LNCaP clone FGC (cell line): Measurements from ENCODE around the gene SNX33.
A peak's percentile ranks its signal among the peaks of the same experiment; 100 is the strongest.

Experiments
- DNase-seq: peaks from one replicate; pipeline ENCODE4 v3.0.0-alpha.2; 2011; ENCODE audit warnings: low read depth
- H3K4me3 ChIP-seq: 2 replicates; pipeline ENCODE4 v1.5.1; 2011; ENCODE audit warnings: mild to moderate bottlenecking, low read depth, low read length, control low read depth
- TF ChIP-seq, protein P1 (sequence below): IDR thresholded peaks from 2 replicates; pipeline ENCODE4 v1.5.1; 2012; ENCODE audit warnings: mild to moderate bottlenecking; ENCODE audit not compliant: control insufficient read depth, insufficient read depth; ENCODE audit errors: extremely low read depth

SNX33 gene, protein sequence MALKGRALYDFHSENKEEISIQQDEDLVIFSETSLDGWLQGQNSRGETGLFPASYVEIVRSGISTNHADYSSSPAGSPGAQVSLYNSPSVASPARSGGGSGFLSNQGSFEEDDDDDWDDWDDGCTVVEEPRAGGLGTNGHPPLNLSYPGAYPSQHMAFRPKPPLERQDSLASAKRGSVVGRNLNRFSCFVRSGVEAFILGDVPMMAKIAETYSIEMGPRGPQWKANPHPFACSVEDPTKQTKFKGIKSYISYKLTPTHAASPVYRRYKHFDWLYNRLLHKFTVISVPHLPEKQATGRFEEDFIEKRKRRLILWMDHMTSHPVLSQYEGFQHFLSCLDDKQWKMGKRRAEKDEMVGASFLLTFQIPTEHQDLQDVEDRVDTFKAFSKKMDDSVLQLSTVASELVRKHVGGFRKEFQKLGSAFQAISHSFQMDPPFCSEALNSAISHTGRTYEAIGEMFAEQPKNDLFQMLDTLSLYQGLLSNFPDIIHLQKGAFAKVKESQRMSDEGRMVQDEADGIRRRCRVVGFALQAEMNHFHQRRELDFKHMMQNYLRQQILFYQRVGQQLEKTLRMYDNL

DNA sequence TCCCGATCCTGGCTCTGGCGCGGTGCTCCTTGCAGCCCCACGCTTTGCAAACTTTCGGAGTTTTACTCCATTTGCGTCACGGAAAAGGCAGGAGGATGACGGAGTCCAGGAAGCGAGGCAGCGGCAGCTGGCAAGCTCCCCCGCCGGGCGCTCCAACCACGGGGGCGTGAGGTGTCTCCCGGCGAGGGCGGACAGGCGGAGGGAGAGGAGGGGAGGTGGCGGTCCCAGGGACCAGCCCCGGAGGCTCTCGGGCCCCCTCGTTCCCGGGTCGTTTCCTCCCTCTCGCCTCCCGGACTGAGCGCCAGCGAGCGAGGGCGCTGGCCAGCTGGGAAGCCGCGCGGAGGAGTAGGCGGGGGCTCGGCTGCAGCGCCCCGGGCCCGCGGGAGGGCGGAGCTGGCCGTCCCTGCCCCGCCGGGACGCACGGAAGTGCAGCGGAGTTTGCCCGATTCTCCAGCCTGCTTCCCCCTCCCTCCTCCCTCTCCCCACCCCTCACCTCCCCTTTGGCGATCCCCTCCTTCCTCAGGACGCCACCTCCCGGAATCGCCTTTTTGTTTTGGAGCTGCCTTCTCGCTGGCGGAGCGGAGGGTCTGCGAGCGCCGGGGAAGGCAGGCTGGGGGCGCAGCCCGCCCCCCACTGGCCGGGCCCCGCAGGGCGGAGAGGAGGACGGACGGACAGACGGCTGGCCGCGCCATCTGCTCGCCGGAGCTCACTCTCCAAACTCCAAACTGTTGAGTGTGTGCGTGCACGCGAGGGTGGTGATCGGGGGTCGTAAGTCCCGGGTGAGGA is at the start of gene SNX33:
Gene SNX33 (plus strand): TSS at position 543 of the 786 bp plus-strand sequence. CDS start 1,191 bp downstream, outside the sequence.
- DNase-seq: no peak
- TF ChIP-seq, protein P1, sequence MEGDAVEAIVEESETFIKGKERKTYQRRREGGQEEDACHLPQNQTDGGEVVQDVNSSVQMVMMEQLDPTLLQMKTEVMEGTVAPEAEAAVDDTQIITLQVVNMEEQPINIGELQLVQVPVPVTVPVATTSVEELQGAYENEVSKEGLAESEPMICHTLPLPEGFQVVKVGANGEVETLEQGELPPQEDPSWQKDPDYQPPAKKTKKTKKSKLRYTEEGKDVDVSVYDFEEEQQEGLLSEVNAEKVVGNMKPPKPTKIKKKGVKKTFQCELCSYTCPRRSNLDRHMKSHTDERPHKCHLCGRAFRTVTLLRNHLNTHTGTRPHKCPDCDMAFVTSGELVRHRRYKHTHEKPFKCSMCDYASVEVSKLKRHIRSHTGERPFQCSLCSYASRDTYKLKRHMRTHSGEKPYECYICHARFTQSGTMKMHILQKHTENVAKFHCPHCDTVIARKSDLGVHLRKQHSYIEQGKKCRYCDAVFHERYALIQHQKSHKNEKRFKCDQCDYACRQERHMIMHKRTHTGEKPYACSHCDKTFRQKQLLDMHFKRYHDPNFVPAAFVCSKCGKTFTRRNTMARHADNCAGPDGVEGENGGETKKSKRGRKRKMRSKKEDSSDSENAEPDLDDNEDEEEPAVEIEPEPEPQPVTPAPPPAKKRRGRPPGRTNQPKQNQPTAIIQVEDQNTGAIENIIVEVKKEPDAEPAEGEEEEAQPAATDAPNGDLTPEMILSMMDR: peak; percentile 36
- H3K4me3 ChIP-seq: peak within 1 kb of the TSS; percentile 91

DNA sequence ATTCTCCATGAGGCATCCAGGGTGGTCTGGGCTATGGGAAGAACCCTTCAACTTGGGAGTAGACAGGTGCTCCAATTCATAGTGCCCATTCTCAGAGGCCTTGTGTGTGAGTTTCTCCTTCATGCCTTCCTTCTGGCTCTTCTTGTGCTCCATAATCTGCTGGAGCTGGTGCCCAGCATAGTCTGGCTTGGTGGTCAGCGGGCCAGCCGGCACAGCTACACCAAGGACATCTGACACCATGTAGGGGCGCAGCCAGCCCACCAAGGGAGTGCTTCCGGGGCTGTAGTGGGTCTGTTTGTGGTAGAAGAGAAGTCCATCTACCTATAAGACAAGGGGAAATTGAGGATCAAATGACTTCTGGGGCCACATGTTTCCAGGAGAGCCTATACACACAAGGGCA is 49.4 kb upstream of the SNX33 start:
- no peak overlapping the region for H3K4me3 ChIP-seq
- TF ChIP-seq, protein P1: no peak
- no peak for DNase-seq

DNA sequence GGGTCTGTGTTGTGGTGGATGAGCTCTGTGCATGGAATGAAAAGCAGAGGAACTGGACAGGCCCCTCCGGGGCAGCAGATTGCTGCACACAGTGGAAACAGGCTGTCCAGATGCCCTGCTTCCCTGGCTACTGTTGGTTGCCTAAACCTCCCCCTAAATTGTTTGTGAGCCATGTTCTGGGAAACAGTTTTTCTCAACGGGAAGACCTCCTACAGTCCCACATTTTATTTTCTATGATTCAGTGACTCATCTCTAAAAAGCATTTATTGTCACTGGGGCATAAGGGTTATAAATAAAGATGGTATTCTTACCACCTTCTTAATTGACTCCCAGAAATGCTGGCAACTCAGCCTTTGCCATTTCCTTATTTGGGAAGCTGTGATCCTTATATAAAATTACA is 48.3 kb upstream of the SNX33 start:
- H3K4me3 ChIP-seq: no peak overlapping the region
- TF ChIP-seq, protein P1: no peak
- no peak for DNase-seq

DNA sequence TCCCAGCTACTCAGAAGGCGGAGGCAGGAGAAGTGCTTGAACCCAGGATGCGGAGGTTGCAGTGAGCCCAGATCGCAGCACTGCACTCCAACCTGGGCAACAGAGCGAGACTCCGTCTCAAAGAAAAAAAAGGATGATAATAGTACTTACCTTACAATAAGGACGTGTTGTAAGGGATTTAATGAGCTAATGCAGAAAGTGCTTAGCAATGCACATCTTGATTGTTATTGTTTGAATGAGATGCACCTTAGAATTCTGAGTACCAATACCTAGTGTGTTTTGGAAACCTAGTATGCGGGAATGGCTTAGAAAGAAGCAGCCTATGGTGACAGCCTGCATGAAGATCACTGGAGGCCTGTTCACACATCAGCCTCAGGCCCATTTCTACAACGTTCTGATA is 41.7 kb upstream of the SNX33 start:
- TF ChIP-seq, protein P1: no peak
- H3K4me3 ChIP-seq: no peak overlapping the region
- DNase-seq: no peak

DNA sequence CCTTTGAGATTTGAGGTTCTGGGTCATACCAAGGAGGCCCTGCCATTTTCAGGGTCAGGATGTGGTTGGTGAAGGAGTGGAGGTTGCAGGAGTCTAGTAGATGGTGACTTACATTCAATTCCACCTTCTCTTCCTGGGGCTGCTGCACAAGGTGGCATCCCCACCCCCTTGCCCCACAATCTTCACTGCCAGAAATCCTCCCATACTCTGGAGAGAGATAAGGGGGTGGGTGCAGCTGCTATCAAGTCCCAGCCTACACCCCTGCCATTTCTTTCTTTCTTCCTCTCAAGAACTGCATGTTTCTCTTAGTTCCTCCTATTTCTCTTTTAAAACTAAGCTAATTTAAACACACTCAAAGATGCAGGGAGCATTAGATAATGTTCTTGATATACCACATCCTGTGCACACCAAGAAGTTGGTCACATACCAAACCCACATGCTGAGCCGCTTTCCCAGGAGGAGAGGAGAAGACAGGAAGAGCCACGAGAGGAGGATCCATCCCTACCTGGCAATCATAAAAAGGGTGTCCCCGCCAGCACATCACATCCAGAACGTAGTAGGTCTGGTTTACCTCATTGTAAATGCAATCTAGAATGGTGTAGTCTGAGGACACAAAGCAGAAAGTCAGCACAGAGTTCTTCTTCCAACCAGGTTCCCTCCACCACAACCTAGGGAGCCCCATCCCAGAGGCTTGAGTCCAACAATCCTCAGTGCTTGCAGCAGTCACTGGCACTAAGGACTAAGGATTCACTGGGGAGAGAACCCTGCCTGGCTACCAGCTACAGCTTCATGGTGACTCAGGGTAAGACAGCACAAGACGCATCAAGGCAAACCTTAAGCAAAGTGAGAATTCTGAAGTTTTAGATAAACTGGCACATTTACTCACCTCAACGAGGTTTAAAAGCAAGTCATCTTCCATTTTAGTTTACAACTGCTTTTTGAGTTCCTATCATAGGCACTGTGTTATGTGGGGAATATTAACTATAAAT is 40.7 kb upstream of the SNX33 start:
- DNase-seq: no peak
- H3K4me3 ChIP-seq: no peak overlapping the region
- TF ChIP-seq, protein P1: no peak

DNA sequence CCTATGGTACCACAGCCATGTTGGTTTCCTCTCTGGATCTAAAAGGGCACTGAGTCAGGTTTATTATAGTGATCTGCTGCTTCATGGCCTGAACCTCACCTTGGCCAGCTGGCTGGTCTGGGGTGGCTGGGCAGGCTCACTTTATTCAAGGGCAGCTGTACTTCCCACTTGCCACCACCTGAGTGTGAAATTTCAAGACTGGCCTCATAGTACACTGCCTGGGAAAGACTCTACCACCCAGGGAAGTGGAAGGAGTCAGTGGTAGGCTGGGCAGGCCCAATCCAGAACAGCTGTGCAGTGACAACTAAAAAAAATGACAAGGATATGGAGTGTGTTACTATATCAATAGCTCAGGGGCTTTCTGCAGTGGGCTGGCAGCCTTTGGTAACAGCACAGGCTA is 30.9 kb upstream of the SNX33 start:
- no peak overlapping the region for H3K4me3 ChIP-seq
- no peak for DNase-seq
- TF ChIP-seq, protein P1: no peak
